Measurements from ENCODE around the gene H2BK1.

DNA sequence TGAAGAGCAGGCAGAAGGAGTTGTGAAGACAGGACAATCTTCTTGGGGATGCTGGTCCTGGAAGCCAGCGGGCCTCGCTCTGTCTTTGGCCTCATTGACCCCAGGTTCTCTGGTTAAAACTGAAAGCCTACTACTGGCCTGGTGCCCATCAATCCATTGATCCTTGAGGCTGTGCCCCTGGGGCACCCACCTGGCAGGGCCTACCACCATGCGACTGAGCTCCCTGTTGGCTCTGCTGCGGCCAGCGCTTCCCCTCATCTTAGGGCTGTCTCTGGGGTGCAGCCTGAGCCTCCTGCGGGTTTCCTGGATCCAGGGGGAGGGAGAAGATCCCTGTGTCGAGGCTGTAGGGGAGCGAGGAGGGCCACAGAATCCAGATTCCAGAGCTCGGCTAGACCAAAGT, 23.5 kb upstream of the H2BK1 start:
- TF ChIP-seq POLR2A (IDR thresholded peaks at IDR 0.05), result no peak
- TF ChIP-seq, protein P1, sequence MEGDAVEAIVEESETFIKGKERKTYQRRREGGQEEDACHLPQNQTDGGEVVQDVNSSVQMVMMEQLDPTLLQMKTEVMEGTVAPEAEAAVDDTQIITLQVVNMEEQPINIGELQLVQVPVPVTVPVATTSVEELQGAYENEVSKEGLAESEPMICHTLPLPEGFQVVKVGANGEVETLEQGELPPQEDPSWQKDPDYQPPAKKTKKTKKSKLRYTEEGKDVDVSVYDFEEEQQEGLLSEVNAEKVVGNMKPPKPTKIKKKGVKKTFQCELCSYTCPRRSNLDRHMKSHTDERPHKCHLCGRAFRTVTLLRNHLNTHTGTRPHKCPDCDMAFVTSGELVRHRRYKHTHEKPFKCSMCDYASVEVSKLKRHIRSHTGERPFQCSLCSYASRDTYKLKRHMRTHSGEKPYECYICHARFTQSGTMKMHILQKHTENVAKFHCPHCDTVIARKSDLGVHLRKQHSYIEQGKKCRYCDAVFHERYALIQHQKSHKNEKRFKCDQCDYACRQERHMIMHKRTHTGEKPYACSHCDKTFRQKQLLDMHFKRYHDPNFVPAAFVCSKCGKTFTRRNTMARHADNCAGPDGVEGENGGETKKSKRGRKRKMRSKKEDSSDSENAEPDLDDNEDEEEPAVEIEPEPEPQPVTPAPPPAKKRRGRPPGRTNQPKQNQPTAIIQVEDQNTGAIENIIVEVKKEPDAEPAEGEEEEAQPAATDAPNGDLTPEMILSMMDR (IDR thresholded peaks at IDR 0.05), result no peak
